GM19023 (cell line): Measurements from ENCODE around the gene RPS6KA2.
A peak's percentile ranks its signal among the peaks of the same experiment; 100 is the strongest.

Experiments
- ATAC-seq: cut with Tn5 transposase; IDR thresholded peaks from one replicate; pipeline ENCODE4 v1.9.1; 2021; ENCODE audit warnings: mild to moderate bottlenecking, moderate library complexity; ENCODE audit not compliant: unreplicated experiment

RPS6KA2 gene

GRCh38 chr6:166508726-166509125 lies 118.3 kb downstream of the RPS6KA2 start:
- ATAC-seq = no peak

DNA sequence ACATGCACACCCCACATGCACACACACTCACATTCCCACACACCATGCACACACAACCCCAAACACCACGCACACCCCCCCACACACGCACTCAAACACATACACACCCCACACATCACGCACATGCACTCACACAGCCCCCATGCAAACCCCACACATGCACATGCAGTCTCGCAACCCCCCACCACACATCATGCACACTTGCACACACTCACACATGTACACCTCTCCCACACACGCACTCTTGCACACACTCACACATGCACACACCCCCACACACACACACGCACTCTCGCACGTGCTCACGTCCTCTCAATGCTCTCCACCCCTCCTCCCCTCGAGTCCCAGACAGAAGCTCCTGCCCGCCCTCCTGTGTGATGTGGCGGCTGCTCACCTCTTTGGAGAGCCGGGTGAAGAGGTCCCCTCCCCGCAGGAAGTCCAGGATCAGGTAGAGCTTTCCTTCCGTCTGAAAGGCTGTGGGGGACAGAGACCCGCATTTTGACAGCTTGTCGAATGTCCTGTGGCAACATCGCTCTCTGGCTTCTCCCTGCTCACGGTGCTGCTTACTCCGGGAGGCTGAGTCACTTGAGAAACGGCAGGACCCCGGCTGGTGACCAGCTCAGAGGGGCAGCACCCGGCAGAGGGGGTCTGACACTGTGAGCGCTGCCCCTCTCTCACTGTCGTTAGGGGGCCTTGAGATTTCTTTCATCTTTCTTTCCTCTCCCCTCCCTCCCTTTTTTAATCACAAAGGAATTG lies 119.1 kb downstream of the RPS6KA2 start:
- ATAC-seq = no peak

DNA sequence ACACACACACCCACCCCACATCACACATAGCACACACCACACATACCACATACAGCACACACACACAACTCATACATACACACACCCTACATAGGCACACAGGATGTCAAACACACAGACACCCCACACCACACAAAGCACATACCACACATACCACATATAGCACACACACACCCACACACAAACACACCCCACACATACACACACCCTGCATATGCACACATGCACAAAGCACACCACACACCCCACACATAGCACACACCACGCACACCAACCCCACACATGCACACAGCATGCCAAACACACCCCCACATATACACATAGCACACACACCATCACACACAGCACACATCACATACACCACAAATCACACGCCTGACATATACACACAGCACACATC lies 119.7 kb downstream of the RPS6KA2 start:
- no peak for ATAC-seq

- no peak for ATAC-seq
Measured at GRCh38 chr6:166505133-166505905, 121.7 kb downstream of the RPS6KA2 start.

- ATAC-seq = no peak
Measured at GRCh38 chr6:166504100-166504499, 123.0 kb downstream of the RPS6KA2 start.

GRCh38 chr6:166503167-166503744 lies 123.8 kb downstream of the RPS6KA2 start:
- ATAC-seq = no peak

DNA sequence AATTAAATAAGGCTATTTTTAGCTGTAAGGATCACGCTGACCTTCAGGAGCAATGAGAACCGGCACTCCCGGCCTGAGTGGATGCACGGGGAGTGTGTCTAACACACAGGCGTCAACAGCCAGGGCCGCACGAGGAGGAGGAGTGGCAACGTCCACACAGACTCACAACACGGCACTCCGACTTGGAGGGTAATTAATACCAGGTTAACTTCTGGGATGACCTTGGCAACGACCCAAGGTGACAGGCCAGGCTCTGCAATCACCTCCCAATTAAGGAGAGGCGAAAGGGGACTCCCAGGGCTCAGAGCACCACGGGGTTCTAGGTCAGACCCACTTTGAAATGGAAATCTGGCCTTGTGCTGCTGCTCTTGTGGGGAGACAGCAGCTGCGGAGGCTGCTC lies 124.6 kb downstream of the RPS6KA2 start:
- no peak for ATAC-seq

DNA sequence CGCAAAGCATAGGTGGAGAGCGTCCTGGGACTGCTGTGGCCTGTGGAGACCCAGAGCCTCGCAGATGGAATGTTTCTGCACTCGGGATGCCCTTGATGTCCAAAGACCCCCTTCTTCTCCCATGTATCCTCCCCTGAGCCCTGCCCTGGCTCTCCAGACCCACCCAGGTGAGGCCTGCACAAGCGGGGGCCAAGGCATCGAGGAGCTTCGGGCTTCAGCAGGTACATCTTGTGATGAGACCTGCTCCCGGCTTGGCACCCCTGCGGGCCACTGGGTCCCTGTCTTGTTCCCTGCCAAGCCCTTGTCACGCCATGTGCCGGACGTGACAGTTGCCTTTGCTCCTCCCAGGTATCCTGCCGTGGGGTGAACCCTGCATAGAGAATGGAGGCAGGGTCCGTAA lies 125.8 kb downstream of the RPS6KA2 start:
- no peak for ATAC-seq

- ATAC-seq = no peak
Measured at GRCh38 chr6:166500246-166500645, 126.8 kb downstream of the RPS6KA2 start.

DNA sequence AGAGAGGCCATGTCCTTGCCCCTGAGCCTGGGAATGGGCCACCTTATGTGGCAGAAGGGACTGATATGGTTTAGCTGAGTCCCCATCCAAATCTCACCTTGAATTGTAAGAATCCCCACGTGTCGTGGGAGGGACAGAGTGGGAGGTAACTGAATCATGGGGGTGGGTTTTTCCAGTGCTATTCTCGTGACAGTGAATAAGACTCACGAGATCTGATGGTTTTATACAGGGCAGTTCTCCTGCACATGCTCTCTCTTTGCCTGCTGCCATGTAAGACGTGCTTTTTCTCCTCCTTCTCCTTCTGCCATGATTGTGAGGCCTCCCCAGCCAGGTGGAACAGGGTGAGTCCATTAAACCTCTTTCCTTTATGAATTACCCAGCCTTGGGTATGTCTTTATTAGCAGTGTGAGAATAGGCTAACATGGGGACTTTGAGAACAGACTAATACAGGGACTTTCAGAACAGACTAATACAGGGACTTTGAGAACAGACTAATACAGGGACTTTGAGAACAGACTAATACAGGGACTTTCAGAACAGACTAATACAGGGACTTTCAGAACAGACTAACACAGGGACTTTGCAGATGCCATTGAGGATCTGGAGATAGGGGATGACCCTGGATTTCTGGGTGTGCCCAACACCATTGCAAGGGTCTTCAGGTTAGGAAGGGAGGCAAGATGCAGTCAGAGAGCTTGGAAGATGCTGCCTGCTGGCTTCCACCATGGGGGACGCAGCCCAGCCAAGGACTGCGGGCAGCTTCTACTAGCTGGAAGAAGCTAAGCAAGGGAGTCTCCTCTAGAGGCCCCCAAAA lies 127.5 kb downstream of the RPS6KA2 start:
- ATAC-seq = peak; percentile 61

DNA sequence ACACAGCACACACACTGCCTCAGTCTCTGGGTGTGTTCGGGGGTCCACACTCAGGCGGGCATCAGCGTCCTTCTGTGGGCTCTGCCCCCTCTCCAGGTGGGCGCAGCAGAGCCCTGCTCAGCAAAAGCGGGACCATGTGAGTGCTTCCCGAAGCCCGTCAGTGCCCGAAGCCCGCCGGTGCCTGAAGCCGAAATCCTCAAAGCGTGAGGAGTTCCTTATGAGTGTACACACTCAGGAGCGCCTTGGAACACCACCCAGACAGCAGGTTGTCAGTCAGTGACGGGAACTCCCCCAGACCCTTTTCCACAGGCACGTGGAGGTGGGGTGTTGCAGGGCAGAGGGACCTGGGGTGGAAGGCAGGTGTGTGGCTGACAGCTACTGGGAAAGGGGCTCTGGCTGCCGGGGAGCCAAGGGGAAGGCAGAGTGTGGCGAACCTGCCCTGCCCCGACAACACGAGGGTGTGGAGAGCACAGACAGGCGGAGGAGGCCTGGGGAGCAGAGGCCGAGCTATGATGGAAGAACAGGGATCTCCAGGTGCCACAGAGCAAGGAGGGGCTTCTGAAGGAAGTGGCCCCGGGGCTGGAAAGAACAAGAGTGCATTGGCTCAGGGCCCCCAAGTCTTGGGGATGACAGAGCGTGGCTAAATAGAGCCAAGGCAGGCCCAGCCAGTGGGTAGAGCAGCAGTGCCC lies 128.2 kb downstream of the RPS6KA2 start:
- ATAC-seq = no peak

DNA sequence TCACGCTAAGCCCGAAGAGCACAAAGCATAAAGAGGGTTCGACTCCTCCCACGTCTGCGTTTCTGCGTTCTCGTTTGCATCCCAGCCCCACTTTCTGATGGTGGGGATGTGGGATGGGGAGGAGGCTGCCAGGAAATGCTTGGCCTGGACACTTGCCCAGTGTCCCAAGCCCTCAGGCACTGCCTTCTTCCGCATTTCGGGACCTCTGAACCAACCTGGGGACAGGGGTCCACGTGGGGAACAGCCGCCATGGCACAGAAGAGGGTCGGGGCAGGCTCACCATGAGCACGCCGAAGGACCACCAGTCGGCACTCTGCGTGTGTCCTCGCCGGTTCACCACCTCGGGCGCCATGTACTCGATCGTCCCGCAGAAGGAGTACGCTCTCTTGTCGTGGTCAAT lies 128.8 kb downstream of the RPS6KA2 start:
- no peak for ATAC-seq

- ATAC-seq = no peak
Measured at GRCh38 chr6:166497087-166497899, 129.8 kb downstream of the RPS6KA2 start.

GRCh38 chr6:166496460-166496859 lies 130.6 kb downstream of the RPS6KA2 start:
- ATAC-seq = no peak

- no peak for ATAC-seq
Measured at GRCh38 chr6:166495487-166496314, 131.3 kb downstream of the RPS6KA2 start.

- no peak for ATAC-seq
Measured at GRCh38 chr6:166494757-166495486, 132.1 kb downstream of the RPS6KA2 start.

DNA sequence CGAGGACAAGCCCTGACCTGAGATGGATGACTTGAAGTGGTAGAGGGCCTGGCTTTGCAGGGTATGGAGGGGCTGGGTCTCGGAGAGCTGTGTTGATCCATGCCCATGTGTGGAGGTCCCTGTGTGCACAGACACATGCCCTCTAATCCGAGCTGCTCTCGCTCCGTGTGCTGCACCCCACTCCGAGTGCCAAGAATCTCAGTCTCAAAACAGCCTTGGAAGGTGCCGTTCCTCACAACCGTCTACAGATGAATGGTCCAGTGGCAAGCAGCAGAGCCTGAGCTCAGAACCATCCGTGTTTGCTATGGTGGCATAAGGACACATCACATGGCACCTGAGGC lies 133.0 kb downstream of the RPS6KA2 start:
- ATAC-seq = no peak

GRCh38 chr6:166493427-166494100 lies 133.5 kb downstream of the RPS6KA2 start:
- ATAC-seq = no peak
